ENCODE data around the gene PLOD1.
"Not testable (repeated sequence)": the region's sequence is repeated elsewhere in the genome, so short reads cannot be mapped to it uniquely, and the experiment has no call there.

Gene PLOD1

GRCh38 chr1:11923827-11924113 is 10.7 kb upstream of the PLOD1 start:
- H3K4me3 Mint-ChIP-seq, result peak overlapping the region; percentile 80
- DNase-seq (ENCODE audit: low spot score in 2 of 2), result no peak
- peaks cover 70% of the 10 kb centered on the region for H3K36me3 Mint-ChIP-seq
- no peaks in the 10 kb centered on the region for H3K9me3 Mint-ChIP-seq
- no peak for ATAC-seq
- H3K27ac Mint-ChIP-seq, result peak overlapping the region; percentile 89
- H3K4me1 Mint-ChIP-seq, result peaks cover 56% of the 10 kb centered on the region

GRCh38 chr1:11924334-11925195 is 10.0 kb upstream of the PLOD1 start:
- Mint-ChIP-seq H3K4me1 (peaks cover 56% of the 10 kb centered on the region), H3K27ac (peak overlapping the region; percentile 89), H3K9me3 (no peaks in the 10 kb centered on the region), H3K4me3 (peak overlapping the region; percentile 80), H3K36me3 (peaks cover 62% of the 10 kb centered on the region)
- DNase-seq (ENCODE audit: low spot score in 2 of 2), result no peak
- peak; percentile 45 for ATAC-seq

GRCh38 chr1:11925196-11925937 is 9.2 kb upstream of the PLOD1 start:
- H3K27ac Mint-ChIP-seq, result peak overlapping the region; percentile 89
- not testable (repeated sequence) for DNase-seq (ENCODE audit: low spot score in 2 of 2); H3K9me3 Mint-ChIP-seq
- peaks cover 54% of the 10 kb centered on the region for H3K36me3 Mint-ChIP-seq
- H3K4me1 Mint-ChIP-seq, result peaks cover 49% of the 10 kb centered on the region
- H3K4me3 Mint-ChIP-seq, result peak overlapping the region; percentile 80
- peak; percentile 35 for ATAC-seq

GRCh38 chr1:11925938-11926292 is 8.6 kb upstream of the PLOD1 start:
- Mint-ChIP-seq H3K9me3 (no peaks in the 10 kb centered on the region), H3K36me3 (peaks cover 49% of the 10 kb centered on the region), H3K4me1 (peaks cover 43% of the 10 kb centered on the region), H3K4me3 (peak overlapping the region; percentile 80), H3K27ac (peak overlapping the region; percentile 82)
- peak in 1 of 2 donors; percentile 22 for DNase-seq (ENCODE audit: low spot score in 2 of 2)
- ATAC-seq, result peak; percentile 52

- H3K27ac Mint-ChIP-seq, result no peak overlapping the region
- H3K4me1 Mint-ChIP-seq, result peaks cover 31% of the 10 kb centered on the region
- H3K4me3 Mint-ChIP-seq, result no peak overlapping the region
- H3K9me3 Mint-ChIP-seq, result no peaks in the 10 kb centered on the region
- ATAC-seq (no peak), DNase-seq (ENCODE audit: low spot score in 2 of 2) (no peak)
- peaks cover 27% of the 10 kb centered on the region for H3K36me3 Mint-ChIP-seq
These were observed 6.5 kb upstream of the PLOD1 start for GRCh38 chr1:11927866-11928592.

GRCh38 chr1:11929849-11930248 is 4.7 kb upstream of the PLOD1 start:
- Mint-ChIP-seq H3K4me3 (no peak overlapping the region), H3K27ac (no peak overlapping the region), H3K9me3 (no peaks in the 10 kb centered on the region), H3K4me1 (peaks cover 12% of the 10 kb centered on the region), H3K36me3 (peaks cover 9% of the 10 kb centered on the region)
- DNase-seq (ENCODE audit: low spot score in 2 of 2) (no peak), ATAC-seq (no peak)

- Mint-ChIP-seq H3K4me3 (no peak overlapping the region), H3K4me1 (peaks cover 8% of the 10 kb centered on the region), H3K9me3 (no peaks in the 10 kb centered on the region), H3K27ac (no peak overlapping the region), H3K36me3 (peaks cover 8% of the 10 kb centered on the region)
- ATAC-seq (no peak), DNase-seq (ENCODE audit: low spot score in 2 of 2) (no peak)
These were observed 3.7 kb upstream of the PLOD1 start for GRCh38 chr1:11930571-11931445.

GRCh38 chr1:11931845-11932244 is 2.7 kb upstream of the PLOD1 start:
- no peak overlapping the region for H3K4me3 Mint-ChIP-seq
- H3K27ac Mint-ChIP-seq, result no peak overlapping the region
- H3K4me1 Mint-ChIP-seq, result peaks cover 1% of the 10 kb centered on the region

GRCh38 chr1:11935057-11935412 is 518 bp downstream of the PLOD1 start:
- no peaks in the 10 kb centered on the region for H3K9me3 Mint-ChIP-seq
- peak overlapping the region; percentile 68 for H3K4me3 Mint-ChIP-seq
- no peak overlapping the region for H3K27ac Mint-ChIP-seq
- H3K36me3 Mint-ChIP-seq, result no peaks in the 10 kb centered on the region
- peaks cover 7% of the 10 kb centered on the region for H3K4me1 Mint-ChIP-seq
- ATAC-seq (no peak), DNase-seq (ENCODE audit: low spot score in 2 of 2) (no peak)

More at GRCh38 chr1:11931845-11932244, 2.7 kb upstream of the PLOD1 start:
- Mint-ChIP-seq H3K9me3 (no peaks in the 10 kb centered on the region), H3K36me3 (peaks cover 2% of the 10 kb centered on the region)
- DNase-seq (ENCODE audit: low spot score in 2 of 2), result no peak
- no peak for ATAC-seq

- not testable (repeated sequence) for H3K36me3 Mint-ChIP-seq; H3K4me1 Mint-ChIP-seq; DNase-seq (ENCODE audit: low spot score in 2 of 2); H3K9me3 Mint-ChIP-seq; H3K27ac Mint-ChIP-seq; ATAC-seq
- peak overlapping the region; percentile 68 for H3K4me3 Mint-ChIP-seq
These were observed 1.2 kb downstream of the PLOD1 start for GRCh38 chr1:11935733-11936132.

- Mint-ChIP-seq H3K4me1 (peaks cover 7% of the 10 kb centered on the region), H3K9me3 (no peaks in the 10 kb centered on the region), H3K27ac (no peak overlapping the region), H3K4me3 (no peak overlapping the region), H3K36me3 (no peaks in the 10 kb centered on the region)
- ATAC-seq (no peak), DNase-seq (ENCODE audit: low spot score in 2 of 2) (no peak)
These were observed 4.4 kb downstream of the PLOD1 start for GRCh38 chr1:11938722-11939526.

GRCh38 chr1:11939794-11940193 is 5.3 kb downstream of the PLOD1 start:
- ATAC-seq, H3K4me3 Mint-ChIP-seq, H3K36me3 Mint-ChIP-seq: not testable (repeated sequence)

GRCh38 chr1:11940260-11940921 is 5.9 kb downstream of the PLOD1 start:
- Mint-ChIP-seq H3K27ac (no peak overlapping the region), H3K9me3 (no peaks in the 10 kb centered on the region), H3K4me3 (no peak overlapping the region), H3K4me1 (peaks cover 7% of the 10 kb centered on the region), H3K36me3 (no peaks in the 10 kb centered on the region)
- DNase-seq (ENCODE audit: low spot score in 2 of 2) (no peak), ATAC-seq (no peak)

More at GRCh38 chr1:11939794-11940193, 5.3 kb downstream of the PLOD1 start:
- H3K4me1 Mint-ChIP-seq; DNase-seq (ENCODE audit: low spot score in 2 of 2); H3K9me3 Mint-ChIP-seq; H3K27ac Mint-ChIP-seq: not testable (repeated sequence)

- no peak overlapping the region for H3K27ac Mint-ChIP-seq
- DNase-seq (ENCODE audit: low spot score in 2 of 2) (no peak), ATAC-seq (no peak)
- no peak overlapping the region for H3K4me3 Mint-ChIP-seq
- H3K36me3 Mint-ChIP-seq, result no peaks in the 10 kb centered on the region
- no peaks in the 10 kb centered on the region for H3K9me3 Mint-ChIP-seq
- H3K4me1 Mint-ChIP-seq, result peaks cover 7% of the 10 kb centered on the region
These were observed 7.8 kb downstream of the PLOD1 start for GRCh38 chr1:11942280-11942679.
